Endothelial cell of hepatic sinusoid (primary cell): ENCODE results near the gene ANKRD9.
"Not testable (repeated sequence)": the region's sequence is repeated elsewhere in the genome, so short reads cannot be mapped to it uniquely, and the experiment has no call there.

Experiments
- in situ Hi-C: cut with HindIII; loops from 2 replicates; pipeline ENCODE4 v1.10.0; 2017; ENCODE audit warnings: low sequenced_read_pairs

Gene ANKRD9

GRCh38 chr14:102538602-102539543 is 29.3 kb upstream of the ANKRD9 start:
- in situ Hi-C loops, result no loop called here

GRCh38 chr14:102537981-102538601 is 28.5 kb upstream of the ANKRD9 start:
- in situ Hi-C loops, result no loop called here

- in situ Hi-C loops, result no loop called here
Observed at GRCh38 chr14:102532204-102532658, 22.7 kb upstream of the ANKRD9 start.

- in situ Hi-C loops, result no loop called here
Observed at GRCh38 chr14:102530828-102531478, 21.4 kb upstream of the ANKRD9 start.

- in situ Hi-C loops, result no loop called here
Observed at GRCh38 chr14:102528431-102529170, 19.0 kb upstream of the ANKRD9 start.

- in situ Hi-C loops, result no loop called here
Observed at GRCh38 chr14:102525929-102526497, 16.4 kb upstream of the ANKRD9 start.

- in situ Hi-C loops, result no loop called here
Observed at GRCh38 chr14:102525219-102525928, 15.8 kb upstream of the ANKRD9 start.

- in situ Hi-C loops, result no loop called here
Observed at GRCh38 chr14:102524451-102525218, 15.1 kb upstream of the ANKRD9 start.

GRCh38 chr14:102523569-102524450 is 14.2 kb upstream of the ANKRD9 start:
- in situ Hi-C loops, result no loop called here

- in situ Hi-C loops, result no loop called here
Observed at GRCh38 chr14:102523200-102523568, 13.6 kb upstream of the ANKRD9 start.

GRCh38 chr14:102519709-102520108 is 10.1 kb upstream of the ANKRD9 start:
- in situ Hi-C loops, result not testable (repeated sequence)

- in situ Hi-C loops, result no loop called here
Observed at GRCh38 chr14:102518063-102518648, 8.6 kb upstream of the ANKRD9 start.

GRCh38 chr14:102517392-102518062 is 8.0 kb upstream of the ANKRD9 start:
- in situ Hi-C loops, result no loop called here

GRCh38 chr14:102516531-102517391 is 7.2 kb upstream of the ANKRD9 start:
- in situ Hi-C loops, result no loop called here

- in situ Hi-C loops, result loop anchor here (5.0 kb wide), 1 partner anchor 72 kb away; no protein-coding TSS in a partner anchor
Observed at GRCh38 chr14:102514987-102515733, 5.6 kb upstream of the ANKRD9 start.
